Measurements from ENCODE around the gene SERPIND1. TPM values are rescaled to one million over a fixed set of nuclear protein-coding genes. Genes with fewer than 3 reads are reported as not detected.

Gene SERPIND1
- total and polyA plus RNA-seq, 4 experiments from 2014 or later: 0.07 to 0.29 TPM; not detected in 2

GRCh38 chr22:20793748-20794649, 20.1 kb downstream of the SERPIND1 start:
- H3K4me1 Mint-ChIP-seq: peaks cover 0 to 1% (median 0%) of the 10 kb centered on the region in 4 donors
- no peaks in the 10 kb centered on the region for H3K27me3 Mint-ChIP-seq
- H3K36me3 ChIP-seq (ENCODE audit: insufficient read depth, low read length): peaks cover 51% of the 10 kb centered on the region
- H3K4me1 ChIP-seq (ENCODE audit: insufficient read depth, low read length): no peaks in the 10 kb centered on the region
- no peak for DNase-seq
- peak overlapping the region in 2 of 7 donors; percentile 58 to 80 for H3K27ac Mint-ChIP-seq
- intact Hi-C loops (cut with micrococcal nuclease): no loop called here
- ChIA-PET CTCF (ENCODE audit: partially characterized antibody) (interaction anchor here (0.5 to 1.8 kb wide), 3 partner anchors 10 to 81 kb away, joined by 3 to 8 read pairs (median 4); no protein-coding TSS in a partner anchor), POLR2A (ENCODE audit: partially characterized antibody) (interaction anchor here (1.4 kb wide), 1 partner anchor 10 kb away, joined by 4 read pairs; no protein-coding TSS in a partner anchor)
- no peak overlapping the region for H3K4me3 Mint-ChIP-seq
- no peak overlapping the region for H3K27ac ChIP-seq (ENCODE audit: low read depth, low read length)
- H3K9me3 Mint-ChIP-seq: no peaks in the 10 kb centered on the region
- H3K9me3 ChIP-seq (ENCODE audit: control insufficient read depth in 1 of 2, low read length in 2 of 2): no peaks in the 10 kb centered on the region
- H3K4me3 ChIP-seq (ENCODE audit: low read length in 2 of 2): no peak overlapping the region
- no peaks in the 10 kb centered on the region for H3K27me3 ChIP-seq (ENCODE audit: insufficient read depth, low read length)
- H3K36me3 Mint-ChIP-seq: peaks cover 65 to 82% of the 10 kb centered on the region in 2 donors

GRCh38 chr22:20794650-20795413, 20.9 kb downstream of the SERPIND1 start:
- no peak overlapping the region for H3K27ac ChIP-seq (ENCODE audit: low read depth, low read length)
- H3K9me3 ChIP-seq (ENCODE audit: control insufficient read depth in 1 of 2, low read length in 2 of 2): no peaks in the 10 kb centered on the region
- no peaks in the 10 kb centered on the region for H3K9me3 Mint-ChIP-seq
- H3K27me3 Mint-ChIP-seq: no peaks in the 10 kb centered on the region
- peak overlapping the region in 3 of 7 donors; percentile 59 to 83 (median 80) for H3K27ac Mint-ChIP-seq
- intact Hi-C loops (cut with micrococcal nuclease): no loop called here
- H3K36me3 Mint-ChIP-seq: peaks cover 73 to 87% of the 10 kb centered on the region in 2 donors
- H3K27me3 ChIP-seq (ENCODE audit: insufficient read depth, low read length): no peaks in the 10 kb centered on the region
- no peak overlapping the region for H3K4me3 ChIP-seq (ENCODE audit: low read length in 2 of 2)
- no peak overlapping the region for H3K4me3 Mint-ChIP-seq
- H3K36me3 ChIP-seq (ENCODE audit: insufficient read depth, low read length): peaks cover 56% of the 10 kb centered on the region
- peaks cover 0 to 1% (median 0%) of the 10 kb centered on the region in 4 donors for H3K4me1 Mint-ChIP-seq
- CTCF ChIA-PET (ENCODE audit: partially characterized antibody): interaction anchor here (0.5 to 1.8 kb wide), 3 partner anchors 11 to 80 kb away, joined by 3 to 8 read pairs (median 4); no protein-coding TSS in a partner anchor
- no peaks in the 10 kb centered on the region for H3K4me1 ChIP-seq (ENCODE audit: insufficient read depth, low read length)
- POLR2A ChIA-PET (ENCODE audit: partially characterized antibody): interaction anchor here (1.4 kb wide), 1 partner anchor 9 kb away, joined by 4 read pairs; no protein-coding TSS in a partner anchor
- DNase-seq: no peak

- intact Hi-C loops (cut with micrococcal nuclease): no loop called here
- Histone ChIP-seq H3K4me3 (ENCODE audit: low read length in 2 of 2) (no peak overlapping the region), H3K9me3 (ENCODE audit: control insufficient read depth in 1 of 2, low read length in 2 of 2) (no peaks in the 10 kb centered on the region), H3K36me3 (ENCODE audit: insufficient read depth, low read length) (peaks cover 56% of the 10 kb centered on the region), H3K27me3 (ENCODE audit: insufficient read depth, low read length) (no peaks in the 10 kb centered on the region), H3K4me1 (ENCODE audit: insufficient read depth, low read length) (no peaks in the 10 kb centered on the region), H3K27ac (ENCODE audit: low read depth, low read length) (no peak overlapping the region)
- DNase-seq: no peak
- POLR2A ChIA-PET (ENCODE audit: partially characterized antibody): interaction anchor here (0.7 kb wide), 1 partner anchor 20 kb away, joined by 5 read pairs; no protein-coding TSS in a partner anchor
- no peaks in the 10 kb centered on the region for H3K9me3 Mint-ChIP-seq
- H3K27me3 Mint-ChIP-seq: no peaks in the 10 kb centered on the region
- peaks cover 0 to 1% (median 0%) of the 10 kb centered on the region in 4 donors for H3K4me1 Mint-ChIP-seq
- peak overlapping the region in 1 of 7 donors; percentile 64 for H3K27ac Mint-ChIP-seq
- H3K36me3 Mint-ChIP-seq: peaks cover 69 to 90% of the 10 kb centered on the region in 2 donors
- CTCF ChIA-PET (ENCODE audit: partially characterized antibody): no interaction called here
- no peak overlapping the region for H3K4me3 Mint-ChIP-seq
Measured at GRCh38 chr22:20796731-20797130, 22.8 kb downstream of the SERPIND1 start.

GRCh38 chr22:20798218-20798617, 24.3 kb downstream of the SERPIND1 start:
- peaks cover 0 to 2% (median 0%) of the 10 kb centered on the region in 4 donors for H3K4me1 Mint-ChIP-seq
- Histone ChIP-seq H3K27ac (ENCODE audit: low read depth, low read length) (no peak overlapping the region), H3K36me3 (ENCODE audit: insufficient read depth, low read length) (peaks cover 66% of the 10 kb centered on the region), H3K4me3 (ENCODE audit: low read length in 2 of 2) (no peak overlapping the region), H3K27me3 (ENCODE audit: insufficient read depth, low read length) (no peaks in the 10 kb centered on the region), H3K9me3 (ENCODE audit: control insufficient read depth in 1 of 2, low read length in 2 of 2) (no peaks in the 10 kb centered on the region), H3K4me1 (ENCODE audit: insufficient read depth, low read length) (no peaks in the 10 kb centered on the region)
- H3K27ac Mint-ChIP-seq: no peak overlapping the region
- H3K36me3 Mint-ChIP-seq: peaks cover 69 to 92% of the 10 kb centered on the region in 2 donors
- POLR2A ChIA-PET (ENCODE audit: partially characterized antibody): no interaction called here
- CTCF ChIA-PET (ENCODE audit: partially characterized antibody): interaction anchor here (0.5 kb wide), 1 partner anchor 59 kb away, joined by 5 read pairs; no protein-coding TSS in a partner anchor
- intact Hi-C loops (cut with micrococcal nuclease): no loop called here
- H3K4me3 Mint-ChIP-seq: no peak overlapping the region
- H3K9me3 Mint-ChIP-seq: no peaks in the 10 kb centered on the region
- DNase-seq: no peak
- no peaks in the 10 kb centered on the region for H3K27me3 Mint-ChIP-seq

- Histone ChIP-seq H3K9me3 (ENCODE audit: control insufficient read depth in 1 of 2, low read length in 2 of 2) (no peaks in the 10 kb centered on the region), H3K36me3 (ENCODE audit: insufficient read depth, low read length) (peaks cover 74% of the 10 kb centered on the region), H3K27me3 (ENCODE audit: insufficient read depth, low read length) (no peaks in the 10 kb centered on the region), H3K27ac (ENCODE audit: low read depth, low read length) (no peak overlapping the region), H3K4me3 (ENCODE audit: low read length in 2 of 2) (no peak overlapping the region), H3K4me1 (ENCODE audit: insufficient read depth, low read length) (no peaks in the 10 kb centered on the region)
- peaks cover 76 to 92% of the 10 kb centered on the region in 2 donors for H3K36me3 Mint-ChIP-seq
- H3K4me1 Mint-ChIP-seq: peaks cover 0 to 1% (median 0%) of the 10 kb centered on the region in 4 donors
- DNase-seq: no peak
- no peaks in the 10 kb centered on the region for H3K9me3 Mint-ChIP-seq
- H3K4me3 Mint-ChIP-seq: no peak overlapping the region
- no peaks in the 10 kb centered on the region for H3K27me3 Mint-ChIP-seq
- no peak overlapping the region for H3K27ac Mint-ChIP-seq
- POLR2A ChIA-PET (ENCODE audit: partially characterized antibody): no interaction called here
- CTCF ChIA-PET (ENCODE audit: partially characterized antibody): interaction anchor here (0.8 kb wide), 1 partner anchor 15 kb away, joined by 3 read pairs; no protein-coding TSS in a partner anchor
- intact Hi-C loops (cut with micrococcal nuclease): no loop called here
Measured at GRCh38 chr22:20798974-20799373, 25.1 kb downstream of the SERPIND1 start.

GRCh38 chr22:20799449-20799848, 25.5 kb downstream of the SERPIND1 start:
- Histone ChIP-seq H3K4me1 (ENCODE audit: insufficient read depth, low read length) (no peaks in the 10 kb centered on the region), H3K27me3 (ENCODE audit: insufficient read depth, low read length) (no peaks in the 10 kb centered on the region), H3K27ac (ENCODE audit: low read depth, low read length) (no peak overlapping the region), H3K4me3 (ENCODE audit: low read length in 2 of 2) (no peak overlapping the region), H3K36me3 (ENCODE audit: insufficient read depth, low read length) (peaks cover 79% of the 10 kb centered on the region), H3K9me3 (ENCODE audit: control insufficient read depth in 1 of 2, low read length in 2 of 2) (no peaks in the 10 kb centered on the region)
- H3K27ac Mint-ChIP-seq: no peak overlapping the region
- POLR2A ChIA-PET (ENCODE audit: partially characterized antibody): no interaction called here
- H3K4me3 Mint-ChIP-seq: no peak overlapping the region
- no peak for DNase-seq
- peaks cover 0 to 1% (median 0%) of the 10 kb centered on the region in 4 donors for H3K4me1 Mint-ChIP-seq
- H3K9me3 Mint-ChIP-seq: no peaks in the 10 kb centered on the region
- H3K27me3 Mint-ChIP-seq: no peaks in the 10 kb centered on the region
- intact Hi-C loops (cut with micrococcal nuclease): no loop called here
- CTCF ChIA-PET (ENCODE audit: partially characterized antibody): interaction anchor here (0.8 to 1.2 kb wide), 3 partner anchors 15 to 22 kb away, joined by 3 read pairs; no protein-coding TSS in a partner anchor
- peaks cover 78 to 93% of the 10 kb centered on the region in 2 donors for H3K36me3 Mint-ChIP-seq
